AG04449 (cell line): ENCODE results near the gene IQGAP2.

Source experiments
- CTCF ChIA-PET: fragments of 350-600 bp; formaldehyde crosslinking; extraction: SDS; loops from one replicate; lab custom pipeline; 2021; ENCODE audit warnings: antibody characterized with exemption; lab: Yijun Ruan, JAX
- POLR2A ChIA-PET: fragments of 400-600, 350-600 bp; formaldehyde crosslinking; extraction: SDS; loops from one replicate; lab custom pipeline; 2020; ENCODE audit warnings: antibody characterized with exemption, inconsistent platforms; lab: Yijun Ruan, JAX
- DNase-seq: peaks from one replicate; pipeline ENCODE4 v3.0.0-alpha.2; 2010; ENCODE audit warnings: low read depth, low spot score
- H3K4me3 ChIP-seq: 2 replicates; pipeline ENCODE4 v1.5.1; 2011; ENCODE audit warnings: low read depth, mild to moderate bottlenecking, control low read depth, low read length
- TF ChIP-seq, protein P1 (sequence below): IDR thresholded peaks from one replicate; pipeline ENCODE4 v1.5.1; 2011; ENCODE audit warnings: mild to moderate bottlenecking, moderate library complexity, low read length, control low read depth, inconsistent platforms; ENCODE audit not compliant: insufficient read depth; ENCODE audit errors: missing control alignments

IQGAP2 gene

GRCh38 chr5:76555114-76555513, 152.0 kb downstream of the IQGAP2 start:
- ChIA-PET POLR2A (no interaction called here), CTCF (no interaction called here)
- no peak overlapping the region for H3K4me3 ChIP-seq
- TF ChIP-seq, protein P1, sequence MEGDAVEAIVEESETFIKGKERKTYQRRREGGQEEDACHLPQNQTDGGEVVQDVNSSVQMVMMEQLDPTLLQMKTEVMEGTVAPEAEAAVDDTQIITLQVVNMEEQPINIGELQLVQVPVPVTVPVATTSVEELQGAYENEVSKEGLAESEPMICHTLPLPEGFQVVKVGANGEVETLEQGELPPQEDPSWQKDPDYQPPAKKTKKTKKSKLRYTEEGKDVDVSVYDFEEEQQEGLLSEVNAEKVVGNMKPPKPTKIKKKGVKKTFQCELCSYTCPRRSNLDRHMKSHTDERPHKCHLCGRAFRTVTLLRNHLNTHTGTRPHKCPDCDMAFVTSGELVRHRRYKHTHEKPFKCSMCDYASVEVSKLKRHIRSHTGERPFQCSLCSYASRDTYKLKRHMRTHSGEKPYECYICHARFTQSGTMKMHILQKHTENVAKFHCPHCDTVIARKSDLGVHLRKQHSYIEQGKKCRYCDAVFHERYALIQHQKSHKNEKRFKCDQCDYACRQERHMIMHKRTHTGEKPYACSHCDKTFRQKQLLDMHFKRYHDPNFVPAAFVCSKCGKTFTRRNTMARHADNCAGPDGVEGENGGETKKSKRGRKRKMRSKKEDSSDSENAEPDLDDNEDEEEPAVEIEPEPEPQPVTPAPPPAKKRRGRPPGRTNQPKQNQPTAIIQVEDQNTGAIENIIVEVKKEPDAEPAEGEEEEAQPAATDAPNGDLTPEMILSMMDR, result no peak
- no peak for DNase-seq

DNA sequence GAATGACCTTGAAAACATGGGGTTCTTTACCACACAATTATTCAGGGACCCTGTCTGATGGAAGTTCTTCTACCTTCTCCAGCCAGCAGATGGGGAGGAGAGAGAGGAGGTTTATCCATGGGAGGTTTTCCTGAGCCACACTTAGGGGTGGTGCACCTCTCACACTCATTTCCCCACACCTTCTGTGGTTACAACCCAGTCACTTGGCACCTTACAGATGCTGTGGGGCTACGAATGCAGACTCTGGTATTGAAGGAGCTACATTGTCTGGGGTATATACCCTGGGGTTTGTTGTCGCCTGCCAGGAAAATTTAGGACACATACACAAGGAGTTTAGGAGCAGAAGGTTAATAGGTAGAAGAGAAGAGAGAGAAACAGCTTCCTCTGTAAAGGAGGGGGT, 152.6 kb downstream of the IQGAP2 start:
- no peak for DNase-seq
- POLR2A ChIA-PET, result no interaction called here
- CTCF ChIA-PET, result no interaction called here
- TF ChIP-seq, protein P1, result no peak
- no peak overlapping the region for H3K4me3 ChIP-seq

- ChIA-PET POLR2A (no interaction called here), CTCF (no interaction called here)
- TF ChIP-seq, protein P1, result no peak
- no peak overlapping the region for H3K4me3 ChIP-seq
- DNase-seq, result no peak
These were observed 153.6 kb downstream of the IQGAP2 start for GRCh38 chr5:76556511-76557221.

- POLR2A ChIA-PET, result no interaction called here
- CTCF ChIA-PET, result no interaction called here
These were observed 158.1 kb downstream of the IQGAP2 start for GRCh38 chr5:76560952-76561891.

DNA sequence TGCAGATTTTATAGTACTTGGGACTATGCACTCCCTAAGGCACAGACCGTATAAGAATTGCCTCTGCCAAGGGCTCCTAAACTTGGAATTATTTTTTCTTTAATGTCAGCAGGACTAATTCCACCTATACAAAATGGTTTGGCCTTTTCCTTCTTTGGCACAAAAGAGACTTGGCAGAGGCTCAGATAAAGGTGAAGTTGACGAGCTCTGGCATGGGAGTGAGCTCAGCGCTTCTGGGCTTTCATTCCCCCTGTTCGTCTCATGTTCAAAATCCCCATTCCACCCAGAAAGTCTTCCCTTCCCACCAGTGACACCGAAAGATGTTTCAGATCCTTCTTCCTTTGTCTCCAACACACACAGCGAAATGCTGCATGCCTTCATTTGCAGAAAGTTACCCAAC, 158.9 kb downstream of the IQGAP2 start:
- ChIA-PET POLR2A (no interaction called here), CTCF (no interaction called here)
- TF ChIP-seq, protein P1, result no peak
- DNase-seq, result no peak
- H3K4me3 ChIP-seq, result no peak overlapping the region

More at GRCh38 chr5:76560952-76561891, 158.1 kb downstream of the IQGAP2 start:
- DNase-seq, result no peak
- no peak overlapping the region for H3K4me3 ChIP-seq
- TF ChIP-seq, protein P1, result no peak

GRCh38 chr5:76565009-76565408, 161.9 kb downstream of the IQGAP2 start:
- ChIA-PET POLR2A (no interaction called here), CTCF (no interaction called here)
- TF ChIP-seq, protein P1, result no peak
- DNase-seq, result no peak
- H3K4me3 ChIP-seq, result no peak overlapping the region
